Mucosa of stomach (tissue), 1 donor: Measurements from ENCODE around the gene YTHDC2.
A peak's percentile ranks its signal among the peaks of the same experiment; 100 is the strongest.

Source experiments
- H3K27me3 ChIP-seq: one replicate; pipeline ENCODE4 v1.7.0; 2013; ENCODE audit warnings: mild to moderate bottlenecking, low read length; ENCODE audit not compliant: control insufficient read depth, insufficient read depth
- H3K36me3 ChIP-seq: one replicate; pipeline ENCODE4 v1.7.0; 2013; ENCODE audit warnings: low read length; ENCODE audit not compliant: control insufficient read depth, insufficient read depth
- H3K4me1 ChIP-seq: one replicate; pipeline ENCODE4 v1.7.0; 2013; ENCODE audit warnings: mild to moderate bottlenecking, low read length; ENCODE audit not compliant: control insufficient read depth, insufficient read depth
- H3K4me3 ChIP-seq: one replicate; pipeline ENCODE4 v1.7.0; 2013; ENCODE audit warnings: low read length
- H3K9ac ChIP-seq: one replicate; pipeline ENCODE4 v1.7.0; 2013; ENCODE audit warnings: mild to moderate bottlenecking, low read length, moderate library complexity
- H3K9me3 ChIP-seq: one replicate; pipeline ENCODE4 v1.7.0; 2013; ENCODE audit warnings: mild to moderate bottlenecking, low read length, moderate library complexity; ENCODE audit not compliant: control insufficient read depth
- donor health status: Pancreatic carcinoma.

Gene YTHDC2

GRCh38 chr5:113513384-113514288 lies at the start of gene YTHDC2:
YTHDC2 (plus strand) TSS chr5:113513694; CDS start chr5:113513896, 202 bp downstream.
- Histone ChIP-seq H3K9me3 (no peaks in the 10 kb centered on the region), H3K9ac (peak within 1 kb of the TSS; percentile 91), H3K36me3 (no peaks in the 10 kb centered on the region), H3K4me3 (peak within 1 kb of the TSS; percentile 64), H3K27me3 (no peaks in the 10 kb centered on the region), H3K4me1 (peaks cover 10% of the 10 kb centered on the region)

DNA sequence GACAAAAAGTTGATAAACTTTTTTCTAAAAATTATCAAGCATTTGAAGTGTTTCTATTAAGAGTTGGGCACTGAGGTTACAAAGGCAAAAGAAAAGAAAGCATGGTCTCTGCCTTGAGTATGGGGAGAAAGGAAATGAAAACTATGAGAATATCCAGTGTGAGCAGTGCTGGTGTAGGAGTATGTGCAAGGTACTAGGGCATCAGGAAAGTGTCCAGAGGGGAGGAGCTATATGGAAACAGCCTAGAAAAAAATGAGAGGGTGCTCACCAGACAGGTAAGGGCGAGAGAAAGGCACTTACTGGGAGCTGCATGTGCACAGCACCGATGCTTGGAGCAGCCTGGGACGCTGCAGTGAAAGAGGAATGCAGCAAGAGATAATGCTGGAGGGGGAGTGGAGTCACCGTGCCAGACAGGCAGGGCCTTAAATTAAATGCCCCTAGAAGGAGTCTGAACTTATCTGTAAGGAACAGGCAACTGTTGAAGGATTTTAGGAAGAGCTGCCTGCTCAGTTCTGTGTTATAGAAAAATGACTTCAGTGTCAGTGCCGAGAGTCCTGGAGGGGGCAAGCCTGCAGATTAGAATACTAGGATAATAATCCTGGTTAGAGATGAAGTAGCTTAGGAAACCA lies 39.3 kb upstream of the YTHDC2 start:
- Histone ChIP-seq H3K27me3 (no peaks in the 10 kb centered on the region), H3K9ac (no peak overlapping the region), H3K4me3 (no peak overlapping the region), H3K36me3 (no peaks in the 10 kb centered on the region), H3K4me1 (no peaks in the 10 kb centered on the region), H3K9me3 (no peaks in the 10 kb centered on the region)

DNA sequence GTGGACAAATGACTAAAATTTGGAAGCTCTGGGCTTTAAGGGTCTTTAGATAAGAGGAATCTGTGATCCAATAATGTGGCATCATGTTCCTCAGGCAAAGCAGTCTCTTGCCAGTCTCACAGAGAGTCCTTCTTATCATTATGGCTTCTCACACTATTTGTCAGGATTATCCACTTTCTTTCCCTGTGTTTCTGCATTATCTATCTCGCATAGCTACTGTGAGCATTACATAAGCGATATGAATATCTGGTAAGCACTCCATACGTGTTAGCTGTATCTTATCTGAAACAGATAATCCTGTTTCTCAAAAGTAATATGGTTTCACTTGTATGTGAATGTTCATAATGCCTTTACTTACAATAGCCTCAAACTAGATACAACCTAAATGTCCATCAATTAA lies 34.8 kb upstream of the YTHDC2 start:
- Histone ChIP-seq H3K4me3 (no peak overlapping the region), H3K36me3 (no peaks in the 10 kb centered on the region), H3K9ac (no peak overlapping the region), H3K9me3 (no peaks in the 10 kb centered on the region), H3K4me1 (no peaks in the 10 kb centered on the region), H3K27me3 (no peaks in the 10 kb centered on the region)

- no peaks in the 10 kb centered on the region for H3K9me3 ChIP-seq
- no peaks in the 10 kb centered on the region for H3K27me3 ChIP-seq
- no peaks in the 10 kb centered on the region for H3K36me3 ChIP-seq
- no peaks in the 10 kb centered on the region for H3K4me1 ChIP-seq
- H3K9ac ChIP-seq, result no peak overlapping the region
- H3K4me3 ChIP-seq, result no peak overlapping the region
Measured at GRCh38 chr5:113480243-113480642, 33.3 kb upstream of the YTHDC2 start.

- Histone ChIP-seq H3K27me3 (peaks cover 41% of the 10 kb centered on the region), H3K4me3 (peak overlapping the region; percentile 65)
Measured at GRCh38 chr5:113487416-113487780, 26.1 kb upstream of the YTHDC2 start.

DNA sequence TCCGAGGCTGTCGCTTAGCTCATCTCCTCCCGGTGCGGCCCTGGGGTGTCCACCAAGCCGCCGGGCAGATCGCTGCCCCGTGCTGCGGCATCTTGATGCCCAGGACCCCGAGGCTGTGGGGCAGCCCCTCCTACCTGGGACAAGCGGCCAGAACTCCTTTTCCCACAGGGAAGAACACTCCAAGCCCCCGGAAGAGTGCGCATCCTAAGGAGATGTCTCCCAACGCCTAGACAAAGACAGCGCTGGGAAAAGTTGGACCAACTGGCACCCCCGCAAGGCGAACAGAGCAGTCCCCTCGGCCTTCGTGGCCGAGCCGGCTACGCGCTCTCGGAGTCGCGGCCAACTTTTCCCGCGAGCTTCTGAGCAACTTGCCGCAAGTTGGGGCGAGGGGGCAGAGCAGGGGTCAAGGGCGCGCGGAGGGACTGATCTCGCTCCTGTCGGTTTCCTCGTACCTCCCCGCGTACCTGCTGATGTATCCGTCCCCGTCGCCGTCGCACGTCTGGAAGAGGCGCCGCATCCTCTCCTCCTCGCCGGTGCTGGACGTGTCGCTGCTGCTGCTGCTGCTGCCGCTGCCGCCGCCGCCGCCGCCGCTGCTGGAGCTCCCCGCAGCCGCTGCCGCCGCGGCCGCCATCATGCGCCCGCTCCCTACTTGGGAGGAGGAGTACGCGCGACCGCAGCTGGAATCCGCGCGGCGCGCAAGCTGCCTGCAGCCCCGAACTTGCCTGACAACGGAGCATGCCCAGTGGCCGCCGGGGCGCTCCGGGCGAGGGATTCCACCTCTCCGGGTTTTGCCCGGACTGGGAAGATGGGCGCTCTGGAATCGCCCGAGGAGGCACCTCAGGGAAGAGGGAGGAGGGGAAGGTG lies 25.5 kb upstream of the YTHDC2 start, which contains the start of gene MCC:
Gene MCC (minus strand): TSS at position 673 of the 864 bp plus-strand sequence.
- Histone ChIP-seq H3K4me1 (peaks cover 16% of the 10 kb centered on the region), H3K4me3 (peak within 1 kb of the TSS; percentile 65), H3K9ac (peak within 1 kb of the TSS; percentile 51), H3K36me3 (no peaks in the 10 kb centered on the region), H3K27me3 (peaks cover 41% of the 10 kb centered on the region), H3K9me3 (peaks cover 3% of the 10 kb centered on the region)

More at GRCh38 chr5:113487416-113487780, 26.1 kb upstream of the YTHDC2 start:
- Histone ChIP-seq H3K4me1 (peaks cover 16% of the 10 kb centered on the region), H3K36me3 (no peaks in the 10 kb centered on the region), H3K9ac (no peak overlapping the region), H3K9me3 (peaks cover 3% of the 10 kb centered on the region)

DNA sequence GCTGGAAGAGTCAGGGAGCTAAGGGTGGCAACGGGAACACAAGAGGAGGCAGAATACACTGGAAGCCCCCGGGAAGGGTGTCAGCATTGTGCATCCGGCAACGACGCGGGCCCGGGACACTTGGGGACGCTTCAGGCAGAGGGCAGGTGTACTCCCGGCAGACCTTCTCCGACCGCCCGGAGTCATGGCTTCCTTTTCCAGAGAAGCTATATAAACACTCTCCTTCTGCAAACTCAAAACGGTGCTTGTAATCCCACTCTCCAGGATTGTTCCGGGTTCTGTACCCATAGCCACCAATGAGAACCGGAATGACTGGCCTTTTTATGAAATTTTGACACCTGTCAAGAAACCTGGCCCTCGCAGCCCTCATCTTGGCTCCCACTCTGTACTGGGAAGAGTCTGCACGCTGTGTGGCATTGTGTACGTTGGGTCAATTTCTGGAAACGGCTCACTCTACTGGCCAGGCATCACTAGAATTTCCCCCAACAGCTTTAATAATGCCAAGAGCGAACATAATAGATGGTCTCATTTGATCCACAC lies 24.8 kb upstream of the YTHDC2 start:
- Histone ChIP-seq H3K4me3 (peak overlapping the region; percentile 65), H3K9me3 (peaks cover 3% of the 10 kb centered on the region), H3K27me3 (peaks cover 41% of the 10 kb centered on the region), H3K4me1 (peaks cover 16% of the 10 kb centered on the region), H3K9ac (peak overlapping the region; percentile 51), H3K36me3 (no peaks in the 10 kb centered on the region)

DNA sequence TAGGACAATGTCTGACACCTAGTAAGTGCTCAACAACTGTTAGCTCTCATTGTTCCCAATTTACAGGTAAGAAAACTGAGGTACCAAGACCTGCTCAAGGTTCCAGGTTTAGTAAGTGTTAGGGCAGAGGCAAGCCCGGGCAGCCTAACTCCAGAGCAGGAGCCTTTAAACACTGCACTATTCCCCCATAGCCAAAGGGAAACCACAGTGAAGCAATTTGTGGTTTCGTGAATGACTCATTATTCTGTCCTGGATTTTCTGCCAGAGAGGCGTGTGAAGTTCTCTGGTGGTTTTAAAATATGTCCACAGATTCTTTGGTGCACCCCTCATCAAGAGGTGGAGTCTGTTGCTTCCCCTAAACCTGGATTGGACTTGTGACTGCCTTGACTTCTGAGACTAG lies 24.2 kb upstream of the YTHDC2 start:
- Histone ChIP-seq H3K4me3 (peak overlapping the region; percentile 65), H3K9ac (no peak overlapping the region), H3K27me3 (peaks cover 41% of the 10 kb centered on the region), H3K9me3 (peaks cover 3% of the 10 kb centered on the region), H3K4me1 (peaks cover 16% of the 10 kb centered on the region), H3K36me3 (no peaks in the 10 kb centered on the region)

- Histone ChIP-seq H3K27me3 (peaks cover 41% of the 10 kb centered on the region), H3K9me3 (peaks cover 3% of the 10 kb centered on the region), H3K9ac (no peak overlapping the region), H3K4me1 (peaks cover 16% of the 10 kb centered on the region), H3K36me3 (no peaks in the 10 kb centered on the region), H3K4me3 (no peak overlapping the region)
Measured at GRCh38 chr5:113490317-113490716, 23.2 kb upstream of the YTHDC2 start.

GRCh38 chr5:113491022-113491421 lies 22.5 kb upstream of the YTHDC2 start:
- peaks cover 3% of the 10 kb centered on the region for H3K9me3 ChIP-seq
- H3K27me3 ChIP-seq, result peaks cover 34% of the 10 kb centered on the region
- H3K9ac ChIP-seq, result no peak overlapping the region
- H3K4me1 ChIP-seq, result peaks cover 16% of the 10 kb centered on the region
- H3K4me3 ChIP-seq, result no peak overlapping the region
- H3K36me3 ChIP-seq, result no peaks in the 10 kb centered on the region

- Histone ChIP-seq H3K27me3 (peaks cover 13% of the 10 kb centered on the region), H3K4me3 (no peak overlapping the region), H3K36me3 (no peaks in the 10 kb centered on the region), H3K9me3 (peaks cover 3% of the 10 kb centered on the region), H3K4me1 (peaks cover 7% of the 10 kb centered on the region), H3K9ac (no peak overlapping the region)
Measured at GRCh38 chr5:113493446-113493845, 20.0 kb upstream of the YTHDC2 start.
